HEK293 (cell line): ENCODE measurements around the gene BFAR.

Source experiments
- CTCF ChIA-PET: fragments of 350-600 bp; formaldehyde crosslinking; extraction: SDS; loops from one replicate; lab custom pipeline; 2021; ENCODE audit warnings: antibody characterized with exemption; lab: Yijun Ruan, JAX
- POLR2A ChIA-PET: fragments of 300-600 bp; formaldehyde crosslinking; extraction: SDS; loops from one replicate; lab custom pipeline; 2020; ENCODE audit warnings: antibody characterized with exemption, inconsistent platforms; lab: Yijun Ruan, JAX
- H3K27ac ChIP-seq: fragments of 200-500 bp; sonication (Bioruptor generic); 2 replicates; pipeline ENCODE4 v1.5.1; 2014; ENCODE audit warnings: low read depth, low read length, control low read depth, inconsistent platforms; ENCODE audit errors: extremely low read depth
- H3K36me3 ChIP-seq, 2 experiments: fragments of 200-500 bp in 1 of 2; sonication (Bioruptor generic) in 1 of 2; 1 replicate in 1 of 2; 2 replicates in 1 of 2; pipeline ENCODE4 v1.5.1; 2014 to 2017; ENCODE audit warnings: inconsistent platforms in 2 of 2, low read length in 2 of 2; ENCODE audit not compliant: control insufficient read depth in 2 of 2, insufficient read depth in 1 of 2
- H3K4me1 ChIP-seq: fragments of 200-500 bp; sonication (Bioruptor generic); 2 replicates; pipeline ENCODE4 v1.5.1; 2014; ENCODE audit warnings: mild to moderate bottlenecking, low read length, inconsistent platforms; ENCODE audit not compliant: control insufficient read depth, insufficient read depth
- H3K4me3 ChIP-seq: 2 replicates; pipeline ENCODE4 v1.5.1; 2011; ENCODE audit warnings: low read depth, mild to moderate bottlenecking, control low read depth, low read length, moderate library complexity
- H3K9me3 ChIP-seq: fragments of 200-500 bp; sonication (Bioruptor generic); 2 replicates; pipeline ENCODE4 v1.5.1; 2014; ENCODE audit warnings: low read depth, low read length, inconsistent platforms; ENCODE audit not compliant: control insufficient read depth, insufficient read depth
- AEBP2 ChIP-seq: fragments of 450-650 bp; formaldehyde crosslinking; IDR thresholded peaks from 2 replicates; pipeline ENCODE4 v1.5.1; 2016; ENCODE audit warnings: missing biosample characterization, missing genetic modification characterization, borderline replicate concordance
- EGR2 ChIP-seq: fragments of 450-650 bp; formaldehyde crosslinking; IDR thresholded peaks from 2 replicates; pipeline ENCODE4 v1.5.1; 2016; ENCODE audit warnings: low read depth, missing biosample characterization, missing genetic modification characterization
- HIC1 ChIP-seq: fragments of 450-650 bp; formaldehyde crosslinking; IDR thresholded peaks from 2 replicates; pipeline ENCODE4 v1.5.1; 2016; ENCODE audit warnings: missing biosample characterization, missing genetic modification characterization
- PRDM1 ChIP-seq: fragments of 450-650 bp; formaldehyde crosslinking; IDR thresholded peaks from 2 replicates; pipeline ENCODE4; 2016; ENCODE audit warnings: missing biosample characterization, missing genetic modification characterization
- TCF7L2 ChIP-seq: IDR thresholded peaks from 2 replicates; pipeline ENCODE4 v1.6.1; 2011; ENCODE audit warnings: low read depth, mild to moderate bottlenecking, inconsistent platforms, low read length, moderate library complexity, borderline replicate concordance
- ZIC2 ChIP-seq: fragments of 450-650 bp; formaldehyde crosslinking; IDR thresholded peaks from 2 replicates; pipeline ENCODE4 v1.5.1; 2016; ENCODE audit warnings: missing biosample characterization, missing genetic modification characterization
- ZNF155 ChIP-seq: fragments of 450-650 bp; formaldehyde crosslinking; IDR thresholded peaks from 2 replicates; pipeline ENCODE4 v1.5.1; 2016; ENCODE audit warnings: missing biosample characterization, missing genetic modification characterization
- ZNF266 ChIP-seq: fragments of 450-650 bp; formaldehyde crosslinking; IDR thresholded peaks from 2 replicates; pipeline ENCODE4 v1.5.1; 2016; ENCODE audit warnings: missing biosample characterization, missing genetic modification characterization, low read depth
- ZNF311 ChIP-seq: fragments of 450-650 bp; formaldehyde crosslinking; IDR thresholded peaks from 2 replicates; pipeline ENCODE4 v1.5.1; 2017; ENCODE audit warnings: missing biosample characterization, missing genetic modification characterization, borderline replicate concordance
- ZNF48 ChIP-seq: fragments of 450-650 bp; formaldehyde crosslinking; IDR thresholded peaks from 2 replicates; pipeline ENCODE4 v1.5.1; 2016; ENCODE audit warnings: missing biosample characterization, missing genetic modification characterization
- ZNF514 ChIP-seq: fragments of 450-650 bp; formaldehyde crosslinking; IDR thresholded peaks from 2 replicates; pipeline ENCODE4 v1.5.1; 2016; ENCODE audit warnings: missing biosample characterization, missing genetic modification characterization
- ZNF548 ChIP-seq: fragments of 450-650 bp; formaldehyde crosslinking; IDR thresholded peaks from 2 replicates; pipeline ENCODE4 v1.5.1; 2016; ENCODE audit warnings: missing biosample characterization, missing genetic modification characterization
- ZNF549 ChIP-seq: fragments of 450-650 bp; IDR thresholded peaks from 2 replicates; pipeline ENCODE4 v1.5.1; 2018; ENCODE audit warnings: missing biosample characterization, missing genetic modification characterization, mild to moderate bottlenecking, inconsistent platforms, moderate library complexity
- ZNF596 ChIP-seq: fragments of 450-650 bp; IDR thresholded peaks from 2 replicates; pipeline ENCODE4 v1.5.0; 2018; ENCODE audit warnings: missing biosample characterization, mild to moderate bottlenecking, missing genetic modification characterization, moderate library complexity
- ZNF621 ChIP-seq: fragments of 450-650 bp; formaldehyde crosslinking; IDR thresholded peaks from 2 replicates; pipeline ENCODE4 v1.5.1; 2017; ENCODE audit warnings: missing biosample characterization, missing genetic modification characterization
- ZNF626 ChIP-seq: fragments of 450-650 bp; sonication (Bioruptor Pico); formaldehyde crosslinking; IDR thresholded peaks from 2 replicates; pipeline ENCODE4 v1.5.1; 2018; ENCODE audit warnings: missing biosample characterization, missing genetic modification characterization, inconsistent platforms
- ZNF629 ChIP-seq: fragments of 450-650 bp; formaldehyde crosslinking; IDR thresholded peaks from 2 replicates; pipeline ENCODE4 v1.5.1; 2017; ENCODE audit warnings: missing biosample characterization, missing genetic modification characterization
- ZNF677 ChIP-seq: fragments of 450-650 bp; IDR thresholded peaks from 2 replicates; pipeline ENCODE4 v1.5.0; 2018; ENCODE audit warnings: missing biosample characterization, mild to moderate bottlenecking, missing genetic modification characterization, moderate library complexity
- ZNF704 ChIP-seq: fragments of 450-650 bp; formaldehyde crosslinking; IDR thresholded peaks from 2 replicates; pipeline ENCODE4 v1.5.1; 2016; ENCODE audit warnings: missing biosample characterization, missing genetic modification characterization
- ZNF830 ChIP-seq: fragments of 450-650 bp; IDR thresholded peaks from 2 replicates; pipeline ENCODE4 v1.5.0; 2018; ENCODE audit warnings: missing biosample characterization, missing genetic modification characterization, low read depth, mild to moderate bottlenecking, moderate library complexity
- TF ChIP-seq, protein P1 (sequence below): fragments of 450-650 bp; formaldehyde crosslinking; IDR thresholded peaks from 2 replicates; pipeline ENCODE4 v1.5.1; 2016; ENCODE audit warnings: missing biosample characterization, missing genetic modification characterization
- TF ChIP-seq, protein P2 (sequence below): fragments of 450-650 bp; formaldehyde crosslinking; IDR thresholded peaks from 2 replicates; pipeline ENCODE4 v1.5.1; 2016; ENCODE audit warnings: missing biosample characterization, missing genetic modification characterization
- TF ChIP-seq, protein P3 (sequence below): fragments of 450-650 bp; formaldehyde crosslinking; IDR thresholded peaks from 2 replicates; pipeline ENCODE4 v1.5.1; 2016; ENCODE audit warnings: missing biosample characterization, missing genetic modification characterization

BFAR gene

DNA sequence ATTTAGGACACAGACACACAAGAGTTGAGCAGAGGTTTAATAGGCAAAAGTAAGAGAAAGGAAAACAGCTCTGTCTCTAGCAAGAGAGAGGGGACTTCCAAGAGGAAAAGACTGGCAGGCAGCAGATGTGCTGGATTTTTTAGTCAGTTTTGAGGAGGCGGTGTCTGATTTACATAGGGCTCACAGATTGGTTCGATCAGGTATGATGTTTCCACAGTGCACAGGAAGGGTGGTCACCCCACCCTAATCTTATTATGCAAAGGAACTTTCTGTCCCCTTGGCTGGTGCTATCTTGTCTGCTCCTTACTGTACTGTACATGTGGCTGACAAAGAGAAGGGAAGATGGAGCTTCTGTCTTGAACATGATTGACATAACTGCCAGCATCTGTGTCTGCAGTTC, 25.3 kb downstream of the BFAR start (continued):
- TF ChIP-seq, protein P1, sequence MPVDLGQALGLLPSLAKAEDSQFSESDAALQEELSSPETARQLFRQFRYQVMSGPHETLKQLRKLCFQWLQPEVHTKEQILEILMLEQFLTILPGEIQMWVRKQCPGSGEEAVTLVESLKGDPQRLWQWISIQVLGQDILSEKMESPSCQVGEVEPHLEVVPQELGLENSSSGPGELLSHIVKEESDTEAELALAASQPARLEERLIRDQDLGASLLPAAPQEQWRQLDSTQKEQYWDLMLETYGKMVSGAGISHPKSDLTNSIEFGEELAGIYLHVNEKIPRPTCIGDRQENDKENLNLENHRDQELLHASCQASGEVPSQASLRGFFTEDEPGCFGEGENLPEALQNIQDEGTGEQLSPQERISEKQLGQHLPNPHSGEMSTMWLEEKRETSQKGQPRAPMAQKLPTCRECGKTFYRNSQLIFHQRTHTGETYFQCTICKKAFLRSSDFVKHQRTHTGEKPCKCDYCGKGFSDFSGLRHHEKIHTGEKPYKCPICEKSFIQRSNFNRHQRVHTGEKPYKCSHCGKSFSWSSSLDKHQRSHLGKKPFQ, result no peak
- TF ChIP-seq, protein P2, sequence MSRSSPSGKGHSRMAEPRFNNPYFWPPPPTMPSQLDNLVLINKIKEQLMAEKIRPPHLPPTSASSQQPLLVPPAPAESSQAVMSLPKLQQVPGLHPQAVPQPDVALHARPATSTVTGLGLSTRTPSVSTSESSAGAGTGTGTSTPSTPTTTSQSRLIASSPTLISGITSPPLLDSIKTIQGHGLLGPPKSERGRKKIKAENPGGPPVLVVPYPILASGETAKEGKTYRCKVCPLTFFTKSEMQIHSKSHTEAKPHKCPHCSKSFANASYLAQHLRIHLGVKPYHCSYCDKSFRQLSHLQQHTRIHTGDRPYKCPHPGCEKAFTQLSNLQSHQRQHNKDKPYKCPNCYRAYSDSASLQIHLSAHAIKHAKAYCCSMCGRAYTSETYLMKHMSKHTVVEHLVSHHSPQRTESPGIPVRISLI (tag by site-specific recombination), result no peak

DNA sequence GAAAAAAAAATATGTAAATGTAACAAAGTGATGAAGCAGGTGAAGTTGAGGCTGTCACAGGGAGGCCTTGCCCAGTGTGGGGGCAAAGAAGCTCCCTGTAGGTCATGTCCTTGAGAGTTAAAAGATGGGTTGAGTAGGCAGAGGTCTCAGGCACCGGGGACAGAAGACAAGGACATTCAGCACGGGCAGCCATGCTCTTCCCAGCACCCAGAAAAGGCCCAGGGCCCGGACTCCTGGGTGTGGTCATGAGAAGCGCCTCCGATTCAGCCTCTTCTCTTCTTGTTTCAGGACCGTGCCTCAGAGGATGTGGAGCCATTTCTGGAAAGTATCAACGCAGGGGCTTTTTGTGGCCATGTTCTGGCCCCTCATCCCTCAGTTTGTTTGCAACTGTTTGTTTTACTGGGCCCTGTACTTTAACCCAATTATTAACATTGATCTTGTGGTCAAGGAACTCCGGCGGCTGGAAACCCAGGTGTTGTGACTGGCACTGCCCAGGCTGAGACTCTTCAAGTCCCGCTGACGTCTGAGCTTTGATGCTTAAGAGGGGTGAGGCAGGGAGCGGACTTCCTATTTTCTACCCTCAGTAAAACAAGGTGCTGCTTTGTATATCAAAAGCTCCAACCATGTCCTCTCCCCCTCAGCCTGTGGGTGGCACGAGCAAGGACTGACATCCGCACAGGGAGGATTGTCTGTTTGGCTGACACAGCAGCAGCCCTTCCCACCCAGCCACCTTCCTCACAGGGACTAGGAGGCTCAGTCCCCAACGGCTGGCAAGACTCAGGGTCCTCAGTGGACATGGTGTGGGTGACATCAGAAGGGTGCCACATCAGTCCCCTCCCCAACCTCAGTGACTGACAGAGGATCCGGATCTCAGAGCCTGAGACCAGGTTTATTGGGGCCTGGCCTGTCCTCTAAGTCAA, 34.9 kb downstream of the BFAR start:
- Histone ChIP-seq H3K4me3 (no peak overlapping the region), H3K4me1 (no peaks in the 10 kb centered on the region), H3K36me3 (peaks cover 17 to 57% of the 10 kb centered on the region in 2 experiments), H3K27ac (no peak overlapping the region), H3K9me3 (no peaks in the 10 kb centered on the region)
- TF ChIP-seq ZNF621 (tag by site-specific recombination) (no peak), AEBP2 (tag by site-specific recombination) (no peak), ZNF48 (tag by site-specific recombination) (no peak), ZNF514 (no peak), ZNF830 (tag by site-specific recombination) (no peak), ZNF596 (tag by site-specific recombination) (no peak), TCF7L2 (no peak), ZNF548 (tag by site-specific recombination) (no peak)
- ChIA-PET CTCF (no interaction called here), POLR2A (no interaction called here)

GRCh38 chr16:14668556-14669223, 35.9 kb downstream of the BFAR start:
- no peak overlapping the region for H3K4me3 ChIP-seq
- H3K9me3 ChIP-seq, result no peaks in the 10 kb centered on the region
- no peaks in the 10 kb centered on the region for H3K4me1 ChIP-seq
- CTCF ChIA-PET, result no interaction called here
- POLR2A ChIA-PET, result interaction anchor here (0.7 kb wide), 1 partner anchor 160 kb away, joined by 3 read pairs; no protein-coding TSS in a partner anchor
- H3K27ac ChIP-seq, result no peak overlapping the region
- peaks cover 13 to 52% of the 10 kb centered on the region in 2 experiments for H3K36me3 ChIP-seq
- TF ChIP-seq ZNF155 (tag by site-specific recombination) (no peak), ZNF629 (tag by site-specific recombination) (no peak), ZNF626 (tag by site-specific recombination) (no peak), ZIC2 (tag by site-specific recombination) (no peak), ZNF677 (tag by site-specific recombination) (no peak), HIC1 (no peak), ZNF311 (tag by site-specific recombination) (no peak), ZNF266 (tag by site-specific recombination) (no peak), ZNF549 (tag by site-specific recombination) (no peak), PRDM1 (tag by site-specific recombination) (no peak), ZNF704 (no peak), EGR2 (tag by site-specific recombination) (no peak)
- TF ChIP-seq, protein P3, sequence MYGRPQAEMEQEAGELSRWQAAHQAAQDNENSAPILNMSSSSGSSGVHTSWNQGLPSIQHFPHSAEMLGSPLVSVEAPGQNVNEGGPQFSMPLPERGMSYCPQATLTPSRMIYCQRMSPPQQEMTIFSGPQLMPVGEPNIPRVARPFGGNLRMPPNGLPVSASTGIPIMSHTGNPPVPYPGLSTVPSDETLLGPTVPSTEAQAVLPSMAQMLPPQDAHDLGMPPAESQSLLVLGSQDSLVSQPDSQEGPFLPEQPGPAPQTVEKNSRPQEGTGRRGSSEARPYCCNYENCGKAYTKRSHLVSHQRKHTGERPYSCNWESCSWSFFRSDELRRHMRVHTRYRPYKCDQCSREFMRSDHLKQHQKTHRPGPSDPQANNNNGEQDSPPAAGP (tag by site-specific recombination), result no peak
